HG03095 (cell line): ENCODE results near the gene RAD17.
"Not testable (repeated sequence)": the region's sequence is repeated elsewhere in the genome, so short reads cannot be mapped to it uniquely, and the experiment has no call there.

Source experiments
- ATAC-seq: cut with Tn5 transposase; IDR thresholded peaks from one replicate; pipeline ENCODE4 v1.9.1; 2021; ENCODE audit warnings: moderate library complexity; ENCODE audit not compliant: unreplicated experiment

Gene RAD17

GRCh38 chr5:69369340-69370121 is at the start of gene RAD17, which contains the start of the genes AK6 and TAF9:
Gene RAD17 (plus strand): TSS chr5:69369818. CDS start chr5:69372209, 2,391 bp downstream.
Gene AK6 (minus strand): TSS chr5:69369520. CDS start chr5:69369490, 30 bp downstream.
Gene TAF9 (minus strand): TSS chr5:69369520. CDS start chr5:69365737, 3,783 bp downstream.
- peak; percentile 84 for ATAC-seq

DNA sequence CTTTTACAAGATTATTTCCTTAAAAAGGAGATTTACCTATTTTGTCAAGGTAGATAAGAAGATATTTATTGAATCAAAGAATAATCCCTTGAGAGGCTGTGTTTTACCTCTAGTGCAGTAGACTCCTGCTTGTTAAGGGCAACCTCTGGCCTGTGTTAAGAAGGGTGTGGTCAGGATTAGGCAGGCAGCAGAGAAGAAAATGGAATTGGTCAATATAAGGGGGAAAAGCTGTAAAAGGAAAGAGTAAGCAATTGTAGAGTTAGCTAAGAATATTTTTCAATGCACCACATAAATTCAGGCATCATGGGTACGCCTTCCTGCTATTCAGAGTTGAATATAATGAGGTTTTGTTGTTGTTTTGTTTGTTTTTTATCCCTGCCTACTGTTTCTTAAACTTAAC is 43.3 kb upstream of the RAD17 start:
- no peak for ATAC-seq

DNA sequence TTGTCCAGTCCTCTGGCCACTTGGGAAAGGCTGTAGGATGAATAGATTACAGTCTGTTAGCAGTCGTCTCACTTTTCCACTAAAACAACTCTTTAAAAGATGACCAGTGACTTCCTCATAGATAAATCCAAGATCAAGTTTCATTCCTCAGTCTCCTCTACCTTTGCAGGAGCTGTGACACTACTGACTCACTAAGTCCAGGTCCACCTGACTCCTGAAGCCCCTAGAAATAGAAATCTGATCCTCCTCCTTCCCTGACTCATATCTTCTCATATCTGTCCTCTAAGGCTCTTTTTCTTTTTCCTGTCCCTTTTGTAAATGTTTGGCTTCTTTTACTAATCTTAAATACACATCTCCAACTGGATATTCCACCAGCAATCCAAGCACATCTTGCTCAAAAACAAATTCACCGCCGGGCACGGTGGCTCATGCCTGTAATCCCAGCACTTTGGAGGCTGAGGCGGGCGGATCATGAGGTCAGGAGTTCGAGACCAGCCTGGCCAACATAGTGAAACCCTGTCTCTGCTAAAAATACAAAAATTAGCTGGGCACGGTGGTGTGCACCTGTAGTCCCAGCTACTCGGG is 39.6 kb upstream of the RAD17 start:
- ATAC-seq: no peak

GRCh38 chr5:69331528-69332445 is 37.8 kb upstream of the RAD17 start:
- ATAC-seq: no peak

GRCh38 chr5:69333668-69334315 is 35.8 kb upstream of the RAD17 start:
- not testable (repeated sequence) for ATAC-seq

DNA sequence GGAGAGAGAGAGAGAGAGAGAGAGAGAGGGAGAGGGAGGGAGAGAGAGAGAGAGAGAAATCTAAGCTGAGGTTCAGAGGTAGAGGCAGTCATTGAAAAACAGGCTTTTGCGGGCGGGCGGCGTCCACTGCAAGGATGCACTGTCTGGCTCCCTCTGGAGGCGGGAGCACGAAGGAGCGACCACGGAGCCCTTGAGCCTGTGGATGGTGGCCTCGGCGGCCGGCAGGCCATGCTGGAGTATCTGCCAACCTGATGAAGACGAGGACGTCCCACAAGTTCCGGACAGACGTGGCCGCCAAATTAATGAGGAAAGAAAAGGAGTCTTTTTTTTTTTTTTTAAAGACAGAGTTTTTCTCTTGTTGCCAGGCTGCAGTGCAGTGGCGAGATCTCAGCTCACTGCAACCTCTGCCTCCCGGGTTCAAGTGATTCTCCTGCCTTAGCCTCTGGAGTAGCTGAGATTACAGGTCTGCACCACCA is 34.8 kb upstream of the RAD17 start:
- no peak for ATAC-seq

DNA sequence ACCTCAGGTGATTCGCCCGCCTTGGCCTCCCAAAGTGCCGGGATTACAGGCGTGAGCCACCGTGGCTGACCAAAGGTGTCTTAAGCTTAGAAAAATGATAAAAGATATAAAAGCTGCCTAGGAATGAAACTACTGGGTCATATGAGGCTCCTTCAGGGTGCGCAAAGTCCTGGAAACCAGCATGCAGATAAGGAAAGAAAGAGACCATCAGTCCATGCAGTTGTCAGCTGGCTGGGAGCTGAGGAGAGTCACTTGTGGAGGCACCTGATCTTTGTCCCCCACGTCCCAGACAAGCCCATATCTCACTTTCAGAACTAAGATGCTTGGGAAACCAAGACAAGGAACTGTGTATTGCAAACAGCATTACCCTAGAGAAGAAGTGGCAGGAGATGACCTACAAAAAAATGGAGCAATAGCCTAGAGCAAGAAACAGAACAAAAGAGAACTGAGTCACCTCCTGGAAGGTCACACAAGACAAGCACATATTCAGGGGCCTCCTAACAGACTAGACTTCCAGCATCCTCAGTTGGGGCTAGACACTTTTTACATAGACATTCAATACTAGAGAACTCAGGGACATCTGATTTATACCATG is 34.2 kb upstream of the RAD17 start:
- ATAC-seq: no peak

GRCh38 chr5:69341520-69342161 is 28.0 kb upstream of the RAD17 start:
- no peak for ATAC-seq

DNA sequence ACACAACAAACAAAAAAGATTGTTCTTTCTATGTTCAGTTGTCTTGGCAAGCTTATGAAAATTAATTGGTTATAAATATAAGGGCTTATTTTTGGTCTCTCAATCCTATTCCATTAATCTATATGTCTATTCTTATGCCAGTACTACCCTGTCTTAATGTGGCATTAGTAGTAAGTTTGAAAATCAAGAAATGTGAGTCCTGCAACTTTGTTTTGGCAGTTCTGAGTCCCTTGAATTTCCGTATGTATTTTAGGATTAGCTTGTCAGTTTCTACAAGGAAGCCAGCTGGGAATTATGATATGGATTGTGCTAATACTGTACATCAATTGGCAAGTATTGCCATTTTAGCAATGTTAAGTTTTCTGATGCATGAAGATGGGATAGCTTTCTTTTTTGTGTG is 26.5 kb upstream of the RAD17 start:
- ATAC-seq: no peak

- ATAC-seq: no peak
These were observed 19.0 kb upstream of the RAD17 start for GRCh38 chr5:69350664-69351063.

- ATAC-seq: no peak
These were observed 9.9 kb upstream of the RAD17 start for GRCh38 chr5:69359699-69360098.

DNA sequence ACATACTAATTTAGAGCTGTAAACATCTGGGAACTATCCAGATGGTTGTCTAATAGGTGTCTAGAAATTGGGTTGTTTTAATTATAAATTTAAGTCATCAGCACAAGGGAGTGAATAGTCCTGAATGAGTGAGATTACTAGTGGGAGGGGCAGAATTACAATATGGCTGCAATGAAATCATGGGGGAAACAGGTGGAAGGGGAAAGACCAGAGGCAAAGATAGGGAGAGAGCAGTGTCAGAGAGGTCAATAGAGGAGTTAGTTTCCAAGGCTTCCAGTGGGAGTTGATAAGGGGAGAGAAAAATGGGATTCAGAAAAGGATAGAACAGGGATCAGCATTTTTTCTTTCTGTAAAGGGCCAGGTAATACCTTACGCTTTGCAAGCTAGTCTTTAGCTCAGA is 9.2 kb upstream of the RAD17 start:
- ATAC-seq: no peak

GRCh38 chr5:69364414-69364813 is 5.2 kb upstream of the RAD17 start:
- ATAC-seq: no peak

- ATAC-seq: no peak
These were observed 4.8 kb upstream of the RAD17 start for GRCh38 chr5:69364850-69365249.

DNA sequence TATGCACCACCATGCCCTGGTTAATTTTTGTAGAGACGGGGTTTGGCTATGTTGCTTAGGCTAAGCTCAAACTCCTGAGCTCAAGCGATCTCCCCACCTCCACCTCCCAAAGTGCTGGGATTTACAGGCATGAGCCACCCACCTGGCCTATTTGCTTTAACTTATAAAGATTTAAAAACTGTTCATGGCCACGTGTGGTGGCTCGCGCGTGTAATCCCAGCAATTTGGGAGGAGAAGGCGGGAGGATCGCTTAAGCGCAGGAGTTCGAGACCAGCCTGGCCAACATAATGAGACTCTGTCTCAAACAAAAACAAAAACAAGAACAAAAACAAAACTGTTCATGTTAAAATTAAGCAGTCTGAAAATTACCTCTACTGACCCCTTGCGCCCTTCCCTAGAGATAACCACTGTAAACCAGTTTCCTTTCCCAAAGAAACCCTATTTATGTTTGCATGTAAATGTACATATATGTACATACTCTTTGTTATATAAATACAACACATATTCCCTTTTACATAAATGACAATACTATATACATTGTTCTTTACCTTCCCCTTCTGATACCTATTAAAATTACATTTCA is 1.8 kb upstream of the RAD17 start:
- ATAC-seq: no peak

- ATAC-seq: peak; percentile 18
These were observed 919 bp upstream of the RAD17 start for GRCh38 chr5:69368458-69369339.

DNA sequence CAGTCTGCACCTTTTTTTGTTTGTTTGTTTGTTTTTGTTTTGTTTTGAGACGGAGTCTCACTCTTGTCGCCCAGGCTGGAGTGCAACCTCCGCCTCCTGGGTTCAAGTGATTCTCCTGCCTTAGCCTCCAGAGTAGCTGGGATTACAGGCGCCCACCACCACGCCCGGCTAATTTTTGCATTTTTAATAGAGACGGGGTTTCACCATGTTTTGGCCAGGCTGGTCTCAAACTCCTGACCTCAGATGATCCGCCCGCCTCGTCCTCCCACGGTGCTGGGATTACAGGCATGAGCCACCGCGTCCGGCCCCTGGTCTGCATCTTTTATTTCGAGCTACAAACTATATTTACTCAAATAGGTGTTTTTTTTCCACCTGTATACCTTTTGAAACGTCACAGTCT is 717 bp downstream of the RAD17 start:
- ATAC-seq: not testable (repeated sequence)

GRCh38 chr5:69372394-69372793 is 2.8 kb downstream of the RAD17 start:
- ATAC-seq: no peak
